Stimulated activated CD4-positive, alpha-beta T cell treated with anti-CD3 and anti-CD28 coated beads, Interleukin-12 subunit alpha, Interleukin-12 subunit beta, amount 100 ng/mL, for 48 hours (primary cell): ENCODE results near the gene PACSIN1.

Source experiments
- DNase-seq, 3 donors: peaks; one replicate each; pipeline ENCODE4 v3.0.0-alpha.2; 2020; ENCODE audit warnings: low read depth in 2 of 3, low spot score in 1 of 3

PACSIN1 gene

DNA sequence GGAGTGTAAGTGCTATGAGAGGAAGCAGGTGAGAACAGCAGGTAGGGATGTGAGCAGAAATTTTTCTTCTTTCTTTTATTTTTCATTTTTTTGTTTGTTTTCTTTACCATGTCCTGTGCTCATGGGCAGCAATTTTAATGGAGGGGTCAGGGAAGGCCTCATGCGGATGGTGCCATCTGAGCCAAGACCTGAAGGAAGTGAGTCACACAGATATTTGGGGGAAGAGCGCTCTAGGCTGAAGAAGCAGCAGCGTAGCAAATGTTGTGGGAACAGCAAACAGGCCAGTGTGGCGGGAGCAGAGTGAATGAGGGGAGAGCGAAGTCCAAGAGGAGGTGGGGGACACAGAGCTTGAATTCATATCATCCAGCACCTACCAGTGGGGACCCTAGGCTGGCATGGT lies 77.5 kb downstream of the PACSIN1 start:
- DNase-seq = no peak

DNA sequence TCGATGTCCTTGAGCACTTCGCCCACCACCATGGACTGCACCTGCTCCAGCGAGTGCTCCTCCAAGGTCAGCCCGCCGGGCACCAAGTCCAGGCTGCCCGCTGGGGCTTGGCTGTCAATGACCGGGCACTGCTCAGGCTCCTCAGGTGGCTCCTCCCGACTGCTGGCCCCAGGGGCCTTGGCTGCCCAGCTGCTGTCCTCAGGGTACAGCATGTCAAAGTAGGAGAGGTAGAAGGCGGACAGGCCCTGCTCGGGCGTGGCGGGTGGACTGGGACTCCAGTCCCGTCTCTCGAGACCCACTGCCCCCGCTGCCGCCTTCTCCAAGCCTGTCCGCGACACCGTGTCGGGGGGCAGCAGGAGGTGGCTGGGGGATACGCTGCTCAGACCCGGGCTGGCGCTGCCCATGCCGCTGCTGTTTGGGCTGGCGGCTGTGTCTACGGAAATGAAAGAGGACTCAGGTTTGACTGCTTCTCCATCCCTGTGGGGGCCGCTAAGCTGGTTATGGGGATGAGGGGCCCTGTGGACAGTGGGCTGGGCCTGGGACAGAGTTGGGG lies 78.3 kb downstream of the PACSIN1 start:
- no peak for DNase-seq

DNA sequence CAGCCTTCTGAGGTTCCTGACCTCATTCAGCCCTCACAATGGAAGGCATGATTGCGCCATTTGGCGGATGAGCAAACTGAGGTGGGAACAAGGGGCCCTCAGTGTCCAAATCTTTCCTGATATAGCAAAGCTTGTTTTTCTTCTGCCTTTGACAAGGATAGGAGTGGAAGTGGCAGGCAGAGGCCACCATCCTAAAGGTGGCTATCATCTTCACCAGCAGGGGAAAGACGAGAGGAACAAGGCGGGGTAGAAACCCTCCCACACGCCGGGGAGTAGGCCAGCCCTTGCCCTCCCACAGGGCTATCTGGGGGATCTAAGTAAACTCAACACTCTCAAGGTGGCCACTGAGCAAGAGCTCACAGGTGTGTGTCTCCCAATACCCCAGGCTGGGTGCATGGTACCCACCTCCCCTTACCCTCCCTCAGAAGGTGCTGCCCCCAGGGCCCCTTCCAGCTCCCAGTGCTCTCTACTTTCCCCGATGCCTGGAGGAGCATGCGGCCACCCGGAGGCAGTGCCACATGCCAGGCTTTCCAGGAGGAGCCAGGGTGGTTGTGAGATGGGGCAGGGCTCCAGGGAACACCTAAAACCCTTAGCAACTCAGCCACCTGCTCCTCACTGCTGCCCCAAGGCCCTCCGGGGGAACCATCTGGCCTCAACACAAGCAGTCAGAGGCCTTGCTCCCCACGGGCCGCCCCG lies 79.0 kb downstream of the PACSIN1 start:
- no peak for DNase-seq

DNA sequence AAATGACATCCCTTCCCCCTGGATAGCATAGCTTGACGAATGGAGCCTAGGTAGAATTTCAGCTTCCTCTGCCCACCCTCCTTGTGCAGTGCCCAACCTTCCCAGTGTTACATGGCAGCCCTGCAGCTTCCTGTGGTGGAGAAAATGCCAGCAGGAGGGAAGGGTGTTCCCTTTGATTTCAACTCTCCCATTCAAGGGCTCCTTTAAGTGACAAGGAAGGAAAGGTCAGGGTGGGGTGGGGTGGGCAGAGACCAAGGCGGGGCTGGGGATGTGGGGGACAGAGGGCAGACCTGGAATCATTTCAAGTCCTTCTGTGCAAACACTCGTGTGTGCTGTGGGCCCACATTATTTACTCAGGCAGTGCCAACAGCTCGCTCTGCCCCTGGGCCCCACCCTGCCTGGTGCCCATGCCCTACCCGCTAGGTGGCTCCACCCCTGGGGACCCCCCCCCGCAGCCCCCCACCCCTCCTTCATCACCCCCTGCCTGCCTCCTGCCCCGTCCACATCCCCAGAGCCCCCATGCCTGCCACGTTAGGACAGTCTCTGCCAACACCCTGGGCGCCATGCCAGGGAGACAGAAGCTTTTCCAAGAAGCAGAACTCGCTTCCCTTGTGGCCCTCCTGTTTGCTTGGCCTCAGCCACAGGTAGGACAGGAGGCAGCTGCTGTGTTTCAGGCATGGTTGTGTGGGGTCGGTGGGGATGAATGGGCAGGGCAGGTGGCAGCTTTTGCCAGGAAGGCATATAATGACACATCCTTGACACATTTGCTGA lies 80.9 kb downstream of the PACSIN1 start:
- no peak for DNase-seq

DNA sequence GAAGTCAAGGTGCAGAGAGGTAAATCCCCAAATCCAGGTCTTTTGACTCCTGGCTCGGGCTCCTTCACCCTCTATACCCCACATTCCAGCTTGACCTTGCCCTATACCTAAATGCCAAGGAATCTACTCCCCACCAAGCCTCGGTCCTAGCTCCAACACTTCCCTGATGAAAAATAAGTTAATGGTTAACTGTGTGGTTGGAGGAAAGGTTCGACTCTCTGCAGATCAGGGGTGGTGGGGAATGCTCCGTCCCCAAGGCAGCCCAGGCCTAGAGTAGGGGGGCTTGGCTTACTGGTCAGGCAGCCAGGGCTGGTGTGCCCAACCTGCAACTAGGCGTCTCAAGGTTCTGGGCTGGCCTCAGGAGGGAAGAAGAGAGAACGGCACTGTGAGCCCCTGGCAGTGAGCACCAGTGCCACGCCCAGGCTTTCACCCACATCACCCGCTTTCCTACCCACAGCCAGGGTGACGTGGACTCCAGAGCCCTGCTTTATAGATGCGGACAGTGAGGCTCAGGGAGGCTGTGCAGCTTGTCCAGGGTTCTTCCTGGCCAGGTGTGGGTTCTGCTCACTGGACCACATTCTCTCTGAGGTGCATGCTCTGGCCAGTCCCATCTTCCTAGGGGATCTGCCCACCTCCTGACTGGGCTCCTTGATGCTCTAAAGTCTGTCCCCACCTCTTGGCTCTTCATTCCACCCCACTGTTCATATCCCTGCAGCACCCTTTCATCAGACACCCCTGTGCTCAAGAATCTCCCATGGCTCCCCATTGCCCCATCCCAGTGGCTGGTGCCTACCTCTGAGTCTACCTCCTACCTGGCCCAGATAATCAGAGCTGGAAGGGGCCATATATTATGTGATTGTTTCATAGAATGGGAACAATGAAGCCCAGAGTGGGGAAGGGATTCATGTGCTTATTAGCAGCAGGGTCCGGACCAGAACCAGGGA lies 82.1 kb downstream of the PACSIN1 start:
- DNase-seq = no peak

DNA sequence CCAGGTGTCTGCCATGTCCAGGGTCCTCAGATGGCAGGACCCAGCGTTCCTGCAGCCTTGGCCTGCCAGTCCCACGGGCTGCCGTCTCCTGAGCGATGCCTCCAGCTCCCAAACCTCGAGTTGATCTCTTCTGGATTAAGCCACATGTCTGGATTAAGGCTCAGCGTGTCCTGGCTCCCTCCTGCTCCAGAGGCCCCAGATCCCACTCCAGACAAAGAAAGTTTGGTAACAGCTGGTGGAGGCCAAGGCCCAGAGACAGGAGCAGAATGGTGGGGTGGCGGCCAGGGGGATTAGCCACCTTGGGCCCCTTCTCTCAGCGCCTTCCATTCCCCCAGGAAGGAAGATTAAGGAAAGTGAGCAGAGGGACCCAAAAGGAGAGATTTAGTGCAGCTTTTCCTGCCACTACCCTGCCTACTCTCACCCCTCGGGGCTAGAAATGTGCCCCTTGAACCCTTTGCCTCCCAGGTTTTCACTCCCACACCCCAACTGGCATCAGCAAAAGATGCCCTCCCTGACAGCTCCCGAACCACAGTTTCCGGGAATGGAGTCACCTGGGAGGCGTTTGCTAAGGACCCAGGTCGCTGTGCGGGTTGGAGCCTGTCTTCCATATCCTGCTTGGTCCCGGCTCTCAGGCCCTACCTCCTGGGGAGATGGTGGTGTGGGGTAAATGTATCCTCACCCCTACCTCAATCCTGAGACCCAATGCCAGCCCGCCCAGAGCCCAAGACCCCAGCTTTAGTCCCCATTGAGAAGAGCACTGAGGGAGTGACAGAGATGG lies 83.3 kb downstream of the PACSIN1 start:
- no peak for DNase-seq

DNA sequence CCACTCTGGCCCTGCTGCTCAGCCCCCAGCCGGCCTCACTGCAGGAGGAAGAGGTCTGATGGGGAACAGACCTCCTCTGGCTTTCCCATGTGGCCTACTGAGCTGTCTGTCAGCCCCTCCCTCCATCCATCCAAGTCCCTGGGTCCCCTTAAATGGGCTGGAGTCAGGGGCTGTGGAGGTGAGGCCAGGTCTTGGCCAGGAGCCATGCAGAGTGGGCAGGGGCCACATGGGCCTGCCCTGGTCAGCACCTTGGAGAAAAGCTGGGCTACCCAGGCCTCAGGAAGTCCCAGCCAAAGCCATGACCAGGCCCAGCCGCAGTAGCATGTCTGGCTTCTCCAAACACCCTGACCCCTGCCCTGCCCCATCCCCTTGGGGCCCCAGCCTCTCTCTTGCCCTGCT lies 83.9 kb downstream of the PACSIN1 start:
- no peak for DNase-seq

DNA sequence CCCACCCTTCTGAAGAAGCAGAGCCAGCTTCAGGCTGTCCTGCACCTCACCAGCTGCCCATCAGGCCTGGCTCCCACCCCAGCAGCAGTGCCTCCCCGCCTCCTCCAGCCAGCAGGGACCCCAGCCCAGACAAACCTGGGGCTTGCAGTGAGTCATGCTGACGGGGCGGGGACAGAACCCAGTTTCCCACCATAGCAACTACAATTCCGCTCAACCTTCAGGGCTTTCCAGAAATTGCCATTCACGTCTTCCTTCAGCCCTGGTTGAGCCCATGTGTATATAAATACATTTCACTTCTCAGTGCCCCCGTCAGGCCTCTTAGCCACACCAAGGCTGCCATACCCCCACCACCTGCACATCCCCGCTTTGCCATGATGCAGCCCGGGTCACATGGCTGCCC lies 85.8 kb downstream of the PACSIN1 start:
- DNase-seq = no peak

DNA sequence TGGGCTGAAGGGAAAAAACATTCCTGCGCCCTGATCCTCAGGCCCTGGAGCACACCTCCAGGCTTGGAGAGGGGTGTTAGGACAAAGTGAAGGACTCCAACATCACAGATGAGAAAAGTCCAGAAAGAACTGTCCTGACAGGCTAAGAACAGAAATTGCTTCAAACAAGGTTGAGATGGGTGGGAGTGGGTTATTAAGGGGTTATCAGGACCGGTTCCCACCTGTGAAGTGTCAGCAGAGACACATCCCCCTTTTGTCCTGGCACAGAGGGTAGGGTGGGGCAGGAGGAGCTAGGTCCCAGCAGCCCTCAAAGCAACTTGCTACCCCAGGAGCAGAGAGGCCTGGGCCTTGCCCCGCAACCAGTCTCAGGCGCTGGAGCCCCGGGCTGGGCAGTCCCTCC lies 86.7 kb downstream of the PACSIN1 start:
- no peak for DNase-seq

DNA sequence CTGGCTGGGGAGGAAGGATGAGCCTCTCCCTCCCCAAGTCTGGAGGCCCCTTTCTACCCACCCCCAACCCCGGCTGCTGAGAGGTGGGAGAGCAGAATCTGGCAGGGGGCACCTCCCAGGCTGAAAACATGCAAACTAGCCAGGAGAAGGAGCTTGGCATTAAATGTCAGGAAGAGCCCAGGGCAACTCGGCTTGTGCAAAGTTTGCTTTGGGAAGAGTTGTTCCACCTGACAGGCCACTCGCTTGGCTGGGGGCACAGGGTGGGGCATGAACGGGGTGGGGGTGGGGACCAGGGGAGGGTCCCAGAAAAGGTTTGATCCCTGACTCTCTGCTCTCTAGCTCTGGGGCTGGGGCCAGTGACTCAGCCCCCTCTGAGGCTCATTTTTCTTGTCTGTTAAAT lies 87.3 kb downstream of the PACSIN1 start:
- no peak for DNase-seq

DNA sequence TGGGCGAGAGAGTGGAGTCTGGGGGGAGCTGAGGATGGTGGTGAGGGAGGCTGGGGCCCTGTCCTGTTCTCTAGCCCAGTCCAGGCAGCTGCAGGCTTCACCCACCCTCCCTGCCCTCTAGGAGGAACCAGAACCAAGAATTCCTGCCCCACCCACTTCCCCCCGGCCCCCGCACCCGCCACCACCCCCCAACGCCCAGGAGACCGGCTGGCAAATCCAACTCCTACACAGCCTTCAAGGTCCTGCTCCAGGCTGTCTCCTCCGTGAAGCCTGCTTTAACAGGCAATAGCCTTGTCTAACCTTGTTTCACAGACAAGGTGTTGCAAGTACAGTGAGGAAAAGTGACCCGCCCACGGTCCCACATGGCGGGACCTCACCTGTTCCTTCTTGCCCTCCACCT lies 87.9 kb downstream of the PACSIN1 start:
- DNase-seq = no peak

DNA sequence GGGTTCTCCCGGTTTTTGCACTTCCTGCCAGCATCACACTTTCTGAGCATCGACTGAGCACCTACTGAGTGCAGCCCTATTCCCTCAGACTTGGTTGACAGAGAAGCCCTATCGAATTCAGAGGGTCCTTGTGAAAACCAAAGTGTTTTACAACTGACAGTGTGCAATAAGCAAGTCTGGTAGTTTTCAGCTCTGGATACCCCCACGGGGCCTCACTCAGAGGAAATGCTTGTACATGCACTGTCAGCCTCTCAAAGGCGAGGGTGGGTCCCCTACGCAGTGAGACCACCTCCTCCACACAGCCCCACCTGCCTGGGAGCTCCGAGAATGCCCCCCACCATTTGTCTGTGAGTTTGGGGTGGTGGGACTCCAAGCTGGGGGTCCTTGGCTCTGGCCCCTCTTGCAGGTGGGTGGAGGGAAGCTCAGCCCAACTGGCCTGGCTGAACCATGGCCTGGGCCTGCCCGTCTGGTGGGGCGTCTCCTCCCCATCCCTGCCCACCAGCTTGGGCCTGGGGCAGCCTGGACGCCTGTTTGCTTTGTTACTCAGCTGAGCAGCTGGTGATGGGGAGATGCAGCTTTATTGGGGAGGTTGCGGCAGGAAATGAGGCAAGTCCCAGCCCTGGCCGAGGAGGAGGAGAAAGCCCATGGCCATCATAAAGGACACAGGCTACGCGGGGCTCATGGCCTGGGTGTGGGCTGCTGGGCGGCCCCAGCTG lies 88.6 kb downstream of the PACSIN1 start:
- no peak for DNase-seq

DNA sequence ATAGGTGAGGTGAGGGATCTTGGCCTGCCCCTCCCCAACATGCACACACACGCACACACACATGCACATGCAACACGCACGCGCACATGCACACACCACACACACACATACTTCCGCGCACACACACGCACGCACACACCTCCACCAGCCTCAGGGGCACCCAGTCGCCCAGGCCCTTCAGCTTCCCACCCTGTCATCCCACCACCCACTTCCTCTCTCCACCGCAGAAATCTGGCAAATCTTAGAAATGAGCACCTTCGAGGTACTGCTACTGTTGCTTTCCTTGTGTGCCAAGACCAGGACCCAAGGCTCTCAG lies 89.1 kb downstream of the PACSIN1 start:
- no peak for DNase-seq

DNA sequence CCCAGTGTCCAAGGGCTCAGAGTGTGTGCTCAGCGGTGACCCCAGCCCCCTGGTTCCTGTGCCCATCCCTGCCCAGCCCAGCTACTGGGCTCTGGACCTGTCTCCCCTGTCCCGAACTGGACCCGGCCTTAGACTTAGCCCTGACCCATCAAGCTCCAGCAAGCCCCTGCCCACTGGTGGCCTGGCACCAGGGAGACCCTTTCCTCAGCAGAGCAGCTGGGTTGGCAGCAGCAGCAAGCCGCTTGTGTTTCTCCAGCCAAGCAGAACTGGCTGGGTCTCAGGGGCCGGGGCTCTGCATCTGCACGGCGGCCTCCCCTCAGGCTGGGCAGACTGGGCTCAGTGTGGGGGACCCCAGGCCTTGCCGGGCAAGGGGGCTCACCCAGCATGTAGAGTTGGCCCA lies 89.5 kb downstream of the PACSIN1 start:
- no peak for DNase-seq

DNA sequence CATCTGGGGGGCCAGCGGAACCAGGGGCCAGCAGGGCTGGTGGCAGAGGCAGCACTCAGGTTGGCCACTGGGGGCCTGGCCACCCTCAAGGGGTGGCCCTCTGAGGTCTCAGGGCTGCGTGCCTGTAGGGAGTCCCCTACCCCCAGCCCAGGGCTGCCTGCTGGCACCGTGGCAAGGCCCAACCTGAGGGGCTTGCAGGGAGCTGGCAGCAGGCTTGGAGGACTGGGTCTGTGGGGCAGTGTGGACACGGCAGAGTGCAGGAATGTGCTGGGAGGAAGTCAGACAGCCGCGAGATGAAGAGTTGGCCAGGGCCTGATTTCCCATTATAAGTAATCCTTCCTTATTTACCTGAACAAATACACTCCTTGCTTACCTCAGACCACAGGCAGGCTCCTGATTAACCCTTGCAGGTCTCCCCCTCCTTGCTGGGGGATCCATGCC lies 90.2 kb downstream of the PACSIN1 start, which contains the start of gene SPDEF:
TSS of gene SPDEF (minus strand) at position 299 of the 441 bp plus-strand sequence. CDS start 11,874 bp downstream, outside the sequence.
- DNase-seq = no peak

DNA sequence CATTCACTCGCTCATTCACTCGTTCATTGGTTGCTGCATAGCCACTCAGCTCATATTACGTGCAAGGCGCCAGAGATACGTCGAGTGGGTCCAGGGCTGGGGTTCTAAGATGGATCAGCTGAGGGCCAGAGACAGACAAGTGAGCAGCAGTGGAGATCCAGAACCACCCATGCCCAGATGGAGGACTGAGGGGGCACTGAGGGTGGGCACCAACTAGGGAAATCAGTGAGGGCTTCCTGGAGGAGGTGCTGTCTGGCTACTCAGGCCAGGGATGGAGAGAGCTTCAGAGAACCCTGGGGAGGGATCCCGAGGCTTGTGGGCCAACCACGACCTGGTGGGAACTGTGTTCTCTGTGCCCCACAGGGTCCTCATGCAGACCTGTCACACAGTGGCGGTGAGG lies 90.6 kb downstream of the PACSIN1 start:
- DNase-seq = no peak

DNA sequence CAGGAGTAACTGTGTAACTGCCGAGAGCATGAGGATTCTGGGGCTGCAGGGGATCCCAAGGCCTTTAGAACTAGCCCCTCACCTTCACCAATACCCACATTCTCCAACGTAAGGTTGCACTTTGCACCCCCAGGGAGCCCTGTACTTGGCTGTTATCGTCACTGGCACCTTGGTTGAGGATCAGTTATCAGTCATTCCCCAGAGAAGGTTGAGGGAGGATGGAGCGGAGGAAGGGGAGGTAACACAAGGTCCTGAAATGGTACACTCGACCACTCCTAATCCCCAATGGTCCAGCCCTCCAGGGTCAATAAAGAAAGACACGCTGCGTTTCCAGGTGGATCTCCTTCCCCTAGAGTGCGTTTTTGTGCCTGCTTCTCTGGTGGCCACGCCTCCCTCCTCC lies 91.4 kb downstream of the PACSIN1 start:
- DNase-seq = no peak

DNA sequence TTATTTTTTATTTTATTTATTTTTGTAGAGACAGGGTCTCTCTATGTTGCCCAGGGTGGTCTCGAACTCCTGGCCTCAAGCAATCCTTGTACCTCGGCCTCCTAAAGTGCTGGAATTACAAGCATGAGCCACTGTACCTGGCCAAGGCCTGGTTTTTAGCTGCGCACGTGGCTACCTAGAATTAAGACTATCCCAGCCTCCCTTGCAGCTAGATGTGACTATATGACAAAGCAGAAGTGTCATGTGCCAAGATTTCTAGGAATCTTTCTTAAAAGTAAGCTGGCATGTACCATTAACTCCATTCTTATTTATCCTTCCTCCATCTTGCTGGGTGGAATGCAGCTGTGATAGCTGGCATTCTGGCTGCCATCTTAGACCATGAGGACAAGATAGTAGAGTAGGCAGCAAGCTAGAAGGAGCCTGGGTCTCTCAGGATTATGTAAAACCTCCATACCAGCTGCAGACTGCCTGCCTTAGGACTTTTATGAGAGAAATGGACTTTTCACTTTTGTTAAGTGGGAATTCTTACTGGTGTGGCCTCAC lies 92.4 kb downstream of the PACSIN1 start:
- DNase-seq = no peak

DNA sequence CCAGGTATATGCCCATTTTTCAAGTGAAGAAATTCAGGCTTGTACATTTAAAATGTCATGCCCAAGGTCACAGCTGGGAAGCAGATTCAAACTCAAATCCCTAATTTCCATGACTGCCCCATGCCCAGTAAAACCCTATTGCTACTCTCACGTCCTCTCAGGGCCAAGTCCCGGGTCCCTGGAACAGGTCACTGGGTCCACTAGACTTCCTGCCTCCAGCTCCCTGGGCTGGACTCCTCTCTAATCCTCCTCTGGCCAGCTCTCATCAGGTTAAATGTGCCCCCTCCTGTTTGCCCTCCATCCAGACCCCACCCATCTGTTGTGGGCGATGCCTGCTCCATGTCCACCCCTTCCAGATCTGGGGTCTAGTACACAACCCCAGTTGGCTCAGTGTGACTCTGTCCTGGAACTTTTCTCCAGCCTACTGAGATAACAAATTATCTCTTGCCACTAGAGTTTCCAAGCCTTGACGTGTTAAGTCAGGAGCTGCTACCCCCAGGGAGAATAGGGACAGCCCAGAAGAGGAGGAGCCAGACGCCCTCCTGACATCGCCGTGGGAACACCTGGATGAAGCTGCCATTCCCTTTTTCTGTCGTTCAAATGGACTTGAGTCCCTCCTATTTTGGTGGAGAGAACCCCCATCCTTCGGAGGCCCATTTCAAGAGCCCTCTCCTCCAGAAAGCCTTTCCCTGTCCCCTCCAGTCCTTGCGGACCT lies 93.9 kb downstream of the PACSIN1 start:
- DNase-seq = no peak
